Limb (tissue), 2 donors: ENCODE measurements around the gene FAM78A.
"Not testable (repeated sequence)": the region's sequence is repeated elsewhere in the genome, so short reads cannot be mapped to it uniquely, and the experiment has no call there.

Experiments used
- DNase-seq, 2 donors: peaks; one replicate each; pipeline ENCODE4 v3.0.0-alpha.2; 2016; ENCODE audit errors: extremely low spot score in 2 of 2

FAM78A gene

GRCh38 chr9:131266266-131267229, 9.8 kb downstream of the FAM78A start:
- DNase-seq: peak in 1 of 2 donors; percentile 28

- peak in 1 of 2 donors; percentile 23 for DNase-seq
These were observed 12.1 kb downstream of the FAM78A start for GRCh38 chr9:131264231-131264630.

- DNase-seq: no peak
These were observed 12.6 kb downstream of the FAM78A start for GRCh38 chr9:131263701-131264100.

GRCh38 chr9:131263033-131263343, 13.3 kb downstream of the FAM78A start:
- not testable (repeated sequence) for DNase-seq

GRCh38 chr9:131262327-131263032, 13.8 kb downstream of the FAM78A start:
- DNase-seq: no peak

- DNase-seq: no peak
These were observed 15.4 kb downstream of the FAM78A start for GRCh38 chr9:131260751-131261452.

- DNase-seq: no peak
These were observed 16.3 kb downstream of the FAM78A start for GRCh38 chr9:131259916-131260597.

GRCh38 chr9:131259432-131259898, 16.8 kb downstream of the FAM78A start:
- peak in 1 of 2 donors; percentile 21 for DNase-seq

- peak in 1 of 2 donors; percentile 20 for DNase-seq
These were observed 17.4 kb downstream of the FAM78A start for GRCh38 chr9:131258698-131259431.

GRCh38 chr9:131258186-131258585, 18.1 kb downstream of the FAM78A start:
- peak in 1 of 2 donors; percentile 24 for DNase-seq

- no peak for DNase-seq
These were observed 18.9 kb downstream of the FAM78A start for GRCh38 chr9:131257266-131258025.

GRCh38 chr9:131255676-131256197, 20.6 kb downstream of the FAM78A start:
- DNase-seq: no peak

- no peak for DNase-seq
These were observed 21.7 kb downstream of the FAM78A start for GRCh38 chr9:131254626-131255025.

GRCh38 chr9:131253891-131254491, 22.3 kb downstream of the FAM78A start:
- peak in 1 of 2 donors; percentile 55 for DNase-seq

GRCh38 chr9:131252120-131252519, 24.2 kb downstream of the FAM78A start:
- no peak for DNase-seq

- no peak for DNase-seq
These were observed 29.7 kb downstream of the FAM78A start for GRCh38 chr9:131246618-131247017.

GRCh38 chr9:131244331-131244730, 32.0 kb downstream of the FAM78A start:
- DNase-seq: not testable (repeated sequence)

- no peak for DNase-seq
These were observed 36.0 kb downstream of the FAM78A start for GRCh38 chr9:131240047-131240921.
